Midbrain (tissue), 1 donor: ENCODE results near the gene OPTN.

Experiments
- DNase-seq: peaks from one replicate; lab custom pipeline; 2025; lab: John Stamatoyannopoulos, UW

The OPTN gene

GRCh38 chr10:13184276-13184675 lies 84.3 kb downstream of the OPTN start:
- DNase-seq, result no peak

DNA sequence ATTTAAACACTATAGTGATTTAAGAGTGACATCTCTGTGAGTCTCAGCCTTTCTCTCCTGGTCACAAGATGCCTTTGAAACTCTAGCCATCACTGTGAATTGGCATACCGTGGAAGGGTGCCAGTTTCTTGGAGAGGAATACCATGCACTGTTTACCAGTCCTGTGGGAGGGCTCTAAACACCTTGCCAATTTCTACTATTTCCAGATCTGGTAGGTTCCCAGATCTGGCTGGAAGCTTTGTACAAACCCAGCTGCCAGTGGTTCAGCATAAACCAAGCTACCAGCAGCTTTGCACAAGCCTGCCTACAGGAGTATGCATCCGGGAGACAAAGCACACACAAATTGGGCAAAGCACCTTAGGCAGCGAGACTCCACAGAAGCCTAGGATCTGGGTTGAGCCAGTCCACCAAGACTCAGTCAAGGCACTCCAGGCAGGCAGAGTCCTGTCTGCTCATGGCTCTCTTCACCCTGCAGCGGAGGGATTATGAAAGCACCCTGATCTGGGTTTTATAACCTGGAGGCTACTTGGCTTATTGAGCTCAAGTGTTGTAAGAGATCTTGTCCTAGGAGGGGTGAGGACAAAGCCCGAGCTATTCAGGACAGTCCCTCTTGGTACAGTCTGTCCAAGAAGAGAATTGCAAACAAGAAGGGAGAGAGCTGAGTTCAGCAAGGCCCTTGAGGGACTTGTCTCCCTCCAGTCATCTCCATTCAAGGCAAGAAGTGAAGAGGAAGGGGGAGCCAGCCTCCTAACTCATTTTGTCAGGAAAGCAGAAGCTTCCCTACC lies 85.0 kb downstream of the OPTN start:
- no peak for DNase-seq

- DNase-seq, result no peak
Observed at GRCh38 chr10:13187135-13187534, 87.2 kb downstream of the OPTN start.
